Neural crest cell (in vitro differentiated cells): Measurements from ENCODE around the gene COX4I1. TPM values are rescaled to one million over a fixed set of nuclear protein-coding genes. Genes with fewer than 3 reads are reported as not detected.

Source experiments
- DNase-seq: peaks from one replicate; pipeline ENCODE4 v3.0.0; 2021; ENCODE audit warnings: low read depth, mixed read lengths, low spot score
- H3K27ac Mint-ChIP-seq: one replicate; pipeline ENCODE4 v1.8.0; 2021; ENCODE audit warnings: mild to moderate bottlenecking, mixed read lengths; ENCODE audit not compliant: unreplicated experiment
- H3K27me3 Mint-ChIP-seq: 2 replicates; pipeline ENCODE4 v1.8.0; 2021; ENCODE audit warnings: low read depth, mild to moderate bottlenecking, mixed read lengths
- H3K36me3 Mint-ChIP-seq: 2 replicates; pipeline ENCODE4 v1.8.0; 2021; ENCODE audit warnings: low read depth, mild to moderate bottlenecking, mixed read lengths
- H3K4me1 Mint-ChIP-seq: 2 replicates; pipeline ENCODE4 v1.8.0; 2021; ENCODE audit warnings: mixed read lengths
- H3K4me3 Mint-ChIP-seq: one replicate; pipeline ENCODE4 v1.8.0; 2021; ENCODE audit warnings: mild to moderate bottlenecking, mixed read lengths
- H3K9me3 Mint-ChIP-seq: 2 replicates; pipeline ENCODE4 v1.8.0; 2021; ENCODE audit warnings: mixed read lengths
- total RNA-seq: library from RNA; stranded (reverse); gene quantifications from 2 replicates; pipeline ENCODE4 v1.2.1, GENCODE V29; 2021
- TF ChIP-seq, protein P1 (sequence below): fragments of 200-600 bp; sonication (generic); conservative IDR thresholded peaks from 2 replicates; pipeline ENCODE4 v1.5.0; 2021; ENCODE audit warnings: antibody characterized with exemption, mild to moderate bottlenecking

Gene COX4I1
- total RNA-seq, 1 donor from 2014 or later = 434 TPM

DNA sequence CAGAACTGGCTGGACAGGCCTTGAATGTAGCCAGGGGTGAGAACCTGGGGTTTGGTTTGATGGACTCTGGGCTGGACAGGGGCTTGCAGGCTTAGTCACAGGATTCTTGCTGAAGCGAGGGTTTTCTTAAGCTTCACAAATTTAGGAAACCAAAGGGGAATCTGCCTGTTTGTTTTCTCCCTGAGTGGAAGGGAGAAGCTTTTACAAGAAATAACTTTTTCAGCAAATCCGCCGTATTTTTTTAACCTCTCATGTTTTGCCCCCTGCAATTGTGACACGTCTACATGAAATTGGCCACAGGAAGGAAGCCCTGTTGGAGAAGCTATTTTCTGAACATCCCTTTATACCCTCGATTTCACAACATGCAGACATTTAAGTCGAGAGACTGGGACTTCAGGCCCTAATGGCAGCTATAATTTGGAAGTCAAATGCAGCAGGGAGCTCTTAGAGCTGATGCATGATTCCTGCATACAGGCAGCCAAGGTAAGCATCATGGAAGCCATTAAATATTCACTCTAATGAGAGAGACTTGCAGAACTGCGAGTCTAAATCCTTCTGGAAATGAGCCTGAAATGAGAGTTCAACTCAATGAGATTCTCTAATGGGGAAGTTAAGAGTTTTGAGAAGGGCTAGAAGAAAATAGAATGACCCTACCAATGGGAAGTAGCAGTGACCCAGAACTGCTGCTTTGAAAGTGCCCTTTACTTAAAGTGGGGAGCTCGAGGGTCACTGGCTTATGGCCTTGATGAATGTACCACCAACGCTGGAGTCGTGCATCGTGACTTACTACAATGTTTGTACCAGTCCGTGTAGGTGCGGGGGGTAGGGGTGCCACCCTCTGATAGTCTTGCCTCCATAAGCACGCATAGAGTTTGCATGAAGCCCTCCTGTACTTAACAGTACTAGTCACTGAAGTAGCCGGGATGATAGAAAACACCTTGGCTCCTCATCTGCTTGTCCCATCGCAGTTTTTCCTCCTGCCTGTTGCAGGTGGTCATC, 54.4 kb downstream of the COX4I1 start:
- no peak overlapping the region for H3K4me3 Mint-ChIP-seq
- H3K27me3 Mint-ChIP-seq = peaks cover 41% of the 10 kb centered on the region
- DNase-seq = no peak
- no peaks in the 10 kb centered on the region for H3K4me1 Mint-ChIP-seq
- H3K27ac Mint-ChIP-seq = no peak overlapping the region
- no peaks in the 10 kb centered on the region for H3K36me3 Mint-ChIP-seq
- no peaks in the 10 kb centered on the region for H3K9me3 Mint-ChIP-seq
- TF ChIP-seq, protein P1, sequence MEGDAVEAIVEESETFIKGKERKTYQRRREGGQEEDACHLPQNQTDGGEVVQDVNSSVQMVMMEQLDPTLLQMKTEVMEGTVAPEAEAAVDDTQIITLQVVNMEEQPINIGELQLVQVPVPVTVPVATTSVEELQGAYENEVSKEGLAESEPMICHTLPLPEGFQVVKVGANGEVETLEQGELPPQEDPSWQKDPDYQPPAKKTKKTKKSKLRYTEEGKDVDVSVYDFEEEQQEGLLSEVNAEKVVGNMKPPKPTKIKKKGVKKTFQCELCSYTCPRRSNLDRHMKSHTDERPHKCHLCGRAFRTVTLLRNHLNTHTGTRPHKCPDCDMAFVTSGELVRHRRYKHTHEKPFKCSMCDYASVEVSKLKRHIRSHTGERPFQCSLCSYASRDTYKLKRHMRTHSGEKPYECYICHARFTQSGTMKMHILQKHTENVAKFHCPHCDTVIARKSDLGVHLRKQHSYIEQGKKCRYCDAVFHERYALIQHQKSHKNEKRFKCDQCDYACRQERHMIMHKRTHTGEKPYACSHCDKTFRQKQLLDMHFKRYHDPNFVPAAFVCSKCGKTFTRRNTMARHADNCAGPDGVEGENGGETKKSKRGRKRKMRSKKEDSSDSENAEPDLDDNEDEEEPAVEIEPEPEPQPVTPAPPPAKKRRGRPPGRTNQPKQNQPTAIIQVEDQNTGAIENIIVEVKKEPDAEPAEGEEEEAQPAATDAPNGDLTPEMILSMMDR = no peak

DNA sequence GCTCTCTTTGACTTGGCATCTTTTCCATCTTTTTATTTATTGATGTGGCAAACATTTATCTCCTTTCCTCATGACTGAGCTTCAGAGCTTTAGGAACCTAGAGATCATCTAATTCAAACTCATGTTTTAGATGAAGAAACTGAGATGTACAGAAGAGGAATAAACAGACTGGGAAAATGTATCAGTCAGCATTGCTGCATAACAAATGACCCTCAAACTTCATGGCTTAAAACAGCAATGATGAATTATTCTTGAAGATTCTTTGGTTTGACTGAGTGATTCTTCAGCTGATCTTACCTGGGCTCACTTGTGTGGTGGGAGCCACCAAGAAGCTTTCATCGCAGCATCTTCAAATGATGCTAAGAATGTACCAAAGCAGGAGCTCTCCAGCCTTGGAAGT, 55.4 kb downstream of the COX4I1 start:
- Mint-ChIP-seq H3K4me1 (no peaks in the 10 kb centered on the region), H3K36me3 (no peaks in the 10 kb centered on the region), H3K9me3 (no peaks in the 10 kb centered on the region), H3K27me3 (peaks cover 43% of the 10 kb centered on the region), H3K4me3 (no peak overlapping the region), H3K27ac (no peak overlapping the region)
- DNase-seq = no peak
- TF ChIP-seq, protein P1 = no peak

DNA sequence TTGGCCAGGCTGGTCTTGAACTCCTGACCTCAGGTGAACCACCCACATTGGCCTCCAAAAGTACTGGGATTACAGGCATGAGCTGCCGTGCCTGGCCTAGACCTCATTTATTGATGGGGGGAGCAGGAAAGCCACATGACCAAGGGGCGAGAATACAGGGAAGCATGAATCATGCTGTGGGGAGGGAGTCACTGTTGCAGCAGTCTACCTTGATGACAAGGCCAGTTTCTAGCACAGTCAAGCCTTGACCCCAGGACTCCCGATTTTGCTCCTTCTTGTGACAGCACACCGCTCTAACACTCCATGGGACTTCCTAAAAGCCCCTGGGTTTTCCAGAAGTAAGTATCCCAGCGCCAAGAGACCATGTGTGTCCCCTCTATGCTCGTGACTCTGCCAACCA, 56.6 kb downstream of the COX4I1 start:
- DNase-seq = no peak
- Mint-ChIP-seq H3K27me3 (peaks cover 40% of the 10 kb centered on the region), H3K36me3 (no peaks in the 10 kb centered on the region), H3K4me3 (no peak overlapping the region), H3K27ac (no peak overlapping the region), H3K4me1 (no peaks in the 10 kb centered on the region), H3K9me3 (no peaks in the 10 kb centered on the region)
- TF ChIP-seq, protein P1 = no peak

DNA sequence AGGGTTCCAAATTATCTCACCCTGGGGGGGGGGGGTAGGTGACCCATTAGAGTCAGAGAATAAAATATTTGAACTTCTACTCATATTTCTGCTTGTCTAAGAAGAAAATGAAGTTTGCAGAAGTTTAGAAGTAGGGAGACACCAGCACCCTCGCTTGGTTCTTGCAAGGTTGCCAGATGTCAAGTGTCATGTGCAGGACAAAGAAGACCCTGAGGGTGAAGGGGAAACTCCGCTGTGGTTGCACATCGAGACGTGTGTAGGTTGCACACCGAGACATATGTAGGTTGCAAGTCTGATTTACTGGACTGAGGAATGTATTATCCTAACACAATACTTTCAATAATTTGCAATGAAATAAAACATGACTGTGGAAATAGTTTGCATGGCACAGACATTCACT, 57.1 kb downstream of the COX4I1 start:
- TF ChIP-seq, protein P1 = no peak
- no peak overlapping the region for H3K4me3 Mint-ChIP-seq
- H3K4me1 Mint-ChIP-seq = no peaks in the 10 kb centered on the region
- no peak for DNase-seq
- no peaks in the 10 kb centered on the region for H3K36me3 Mint-ChIP-seq
- H3K9me3 Mint-ChIP-seq = no peaks in the 10 kb centered on the region
- peaks cover 37% of the 10 kb centered on the region for H3K27me3 Mint-ChIP-seq
- H3K27ac Mint-ChIP-seq = no peak overlapping the region

Other genes with a start within 250 kb of the COX4I1 start
- 26.7 and 27.3 TPM in 2 replicates for gene GSE1, start 186.4 kb upstream of the COX4I1 start, total RNA-seq
- gene GINS2, start 110.7 kb upstream of the COX4I1 start, total RNA-seq = 74.0 and 82.2 TPM in 2 replicates
- gene C16orf74, start 48.6 kb upstream of the COX4I1 start, total RNA-seq = 1.2 TPM in 2 replicates
- 44.1 and 48.3 TPM in 2 replicates for gene EMC8, start 151 bp upstream of the COX4I1 start, total RNA-seq
- gene IRF8, start 99.5 kb downstream of the COX4I1 start, total RNA-seq = 0.19 and 0.25 TPM in 2 replicates